GM12801 (cell line): ENCODE results near the gene MOCS3.

Experiments
- CTCF ChIP-seq: IDR thresholded peaks from one replicate; pipeline ENCODE4 v1.5.1; 2011; ENCODE audit warnings: control low read depth; ENCODE audit not compliant: insufficient read length; ENCODE audit errors: extremely low read depth

Gene MOCS3

GRCh38 chr20:50977066-50978021 is 18.7 kb downstream of the MOCS3 start:
- TF ChIP-seq CTCF = no peak

- TF ChIP-seq CTCF = no peak
These were observed 21.6 kb downstream of the MOCS3 start for GRCh38 chr20:50980071-50980681.

GRCh38 chr20:50980851-50981713 is 22.5 kb downstream of the MOCS3 start:
- peak; percentile 57 for TF ChIP-seq CTCF

- no peak for TF ChIP-seq CTCF
These were observed 23.1 kb downstream of the MOCS3 start for GRCh38 chr20:50981714-50982048.

- no peak for TF ChIP-seq CTCF
These were observed 23.7 kb downstream of the MOCS3 start for GRCh38 chr20:50982363-50982762.

- TF ChIP-seq CTCF = no peak
These were observed 24.7 kb downstream of the MOCS3 start for GRCh38 chr20:50983321-50983720.

- peak; percentile 35 for TF ChIP-seq CTCF
These were observed 29.0 kb downstream of the MOCS3 start for GRCh38 chr20:50987493-50988210.
